ENCODE data around the gene PTGS1.

DNA sequence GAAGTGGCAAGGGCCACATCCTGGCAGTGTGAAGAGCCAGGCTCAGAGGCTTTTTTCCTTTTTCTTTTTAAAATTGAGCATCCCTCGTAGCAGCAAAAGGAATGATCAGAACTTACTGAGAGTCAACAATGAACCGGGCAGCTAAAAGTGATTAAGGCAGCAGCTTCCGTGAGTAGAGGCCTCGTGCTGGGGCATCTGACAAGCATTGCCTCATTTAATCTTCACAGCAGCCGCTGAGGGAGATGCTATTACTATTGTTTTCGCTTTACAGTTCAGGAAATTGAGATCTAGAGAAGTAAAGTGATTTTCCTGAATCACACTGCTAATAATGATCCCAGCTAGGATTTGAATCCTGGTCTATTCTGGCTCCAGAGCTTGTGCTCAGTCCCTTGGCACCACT is 30.7 kb upstream of the PTGS1 start:
- TF ChIP-seq GABPA (IDR thresholded peaks at IDR 0.05; ENCODE audit: borderline replicate concordance, insufficient read depth, low read length) (no peak), TAF1 (IDR thresholded peaks at IDR 0.05; ENCODE audit: low read depth, low read length) (no peak), RAD21 (IDR thresholded peaks at IDR 0.05 in 1 of 2, conservative IDR thresholded peaks at IDR 0.05 in 1 of 2; ENCODE audit: low read depth in 2 of 2, low read length in 2 of 2) (no peak), EP300 (IDR thresholded peaks at IDR 0.05; ENCODE audit: borderline replicate concordance in 1 of 2, low read depth in 2 of 2, low read length in 2 of 2) (no peak), CEBPB (IDR thresholded peaks at IDR 0.05; ENCODE audit: low read depth, low read length) (no peak), TEAD4 (IDR thresholded peaks at IDR 0.05; ENCODE audit: low read depth, low read length) (no peak), JUN (IDR thresholded peaks at IDR 0.05; ENCODE audit: low read depth, low read length) (no peak)
- TF ChIP-seq, protein P1, sequence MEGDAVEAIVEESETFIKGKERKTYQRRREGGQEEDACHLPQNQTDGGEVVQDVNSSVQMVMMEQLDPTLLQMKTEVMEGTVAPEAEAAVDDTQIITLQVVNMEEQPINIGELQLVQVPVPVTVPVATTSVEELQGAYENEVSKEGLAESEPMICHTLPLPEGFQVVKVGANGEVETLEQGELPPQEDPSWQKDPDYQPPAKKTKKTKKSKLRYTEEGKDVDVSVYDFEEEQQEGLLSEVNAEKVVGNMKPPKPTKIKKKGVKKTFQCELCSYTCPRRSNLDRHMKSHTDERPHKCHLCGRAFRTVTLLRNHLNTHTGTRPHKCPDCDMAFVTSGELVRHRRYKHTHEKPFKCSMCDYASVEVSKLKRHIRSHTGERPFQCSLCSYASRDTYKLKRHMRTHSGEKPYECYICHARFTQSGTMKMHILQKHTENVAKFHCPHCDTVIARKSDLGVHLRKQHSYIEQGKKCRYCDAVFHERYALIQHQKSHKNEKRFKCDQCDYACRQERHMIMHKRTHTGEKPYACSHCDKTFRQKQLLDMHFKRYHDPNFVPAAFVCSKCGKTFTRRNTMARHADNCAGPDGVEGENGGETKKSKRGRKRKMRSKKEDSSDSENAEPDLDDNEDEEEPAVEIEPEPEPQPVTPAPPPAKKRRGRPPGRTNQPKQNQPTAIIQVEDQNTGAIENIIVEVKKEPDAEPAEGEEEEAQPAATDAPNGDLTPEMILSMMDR (IDR thresholded peaks at IDR 0.05; ENCODE audit: control extremely low read depth in 1 of 3, insufficient read depth in 1 of 3, low read depth in 1 of 3, low read length in 3 of 3) = no peak
- TF ChIP-seq, protein P2, sequence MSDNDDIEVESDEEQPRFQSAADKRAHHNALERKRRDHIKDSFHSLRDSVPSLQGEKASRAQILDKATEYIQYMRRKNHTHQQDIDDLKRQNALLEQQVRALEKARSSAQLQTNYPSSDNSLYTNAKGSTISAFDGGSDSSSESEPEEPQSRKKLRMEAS (IDR thresholded peaks at IDR 0.05) = no peak

Measured in H1 (cell line).